HepG2 (cell line): ENCODE results near the gene ID4. TPM values are rescaled to one million over a fixed set of nuclear protein-coding genes. Genes with fewer than 3 reads are reported as not detected.

ENCODE experiments used
- CREB1 ChIP-seq, 2 experiments: fragments of 450-650 bp in 1 of 2; IDR thresholded peaks; 2 replicates each; pipeline ENCODE4 v1.6.1; 2016 to 2017; ENCODE audit warnings: control low read depth in 1 of 2, mild to moderate bottlenecking in 1 of 2, missing compliant biosample characterization in 1 of 2, missing genetic modification characterization in 1 of 2
- HES4 ChIP-seq: sonication (generic); formaldehyde crosslinking; IDR thresholded peaks from 2 replicates; pipeline ENCODE4 v1.9.0; 2021; ENCODE audit warnings: mild to moderate bottlenecking, missing genetic modification reagents, borderline replicate concordance
- HOXD1 ChIP-seq: sonication (generic); formaldehyde crosslinking; IDR thresholded peaks from 2 replicates; pipeline ENCODE4 v1.5.0; 2020; ENCODE audit warnings: missing genetic modification reagents
- IRX3 ChIP-seq: sonication (generic); formaldehyde crosslinking; IDR thresholded peaks from 2 replicates; pipeline ENCODE4 v1.8.1; 2023; ENCODE audit warnings: mild to moderate bottlenecking, low read depth, missing genetic modification reagents, borderline replicate concordance
- KDM5B ChIP-seq: sonication (generic); formaldehyde crosslinking; IDR thresholded peaks from 2 replicates; pipeline ENCODE4 v1.4.0; 2020; ENCODE audit warnings: missing genetic modification reagents, mild to moderate bottlenecking, borderline replicate concordance
- MIER3 ChIP-seq: IDR thresholded peaks from 2 replicates; pipeline ENCODE4 v1.6.1; 2016; ENCODE audit warnings: missing compliant biosample characterization, borderline replicate concordance
- MTA3 ChIP-seq: sonication (generic); formaldehyde crosslinking; IDR thresholded peaks from 2 replicates; pipeline ENCODE4 v1.4.0; 2020; ENCODE audit warnings: missing genetic modification reagents
- PAF1 ChIP-seq: IDR thresholded peaks from 2 replicates; pipeline ENCODE4 v1.6.1; 2016; ENCODE audit warnings: missing genetic modification reagents, missing compliant biosample characterization
- RBM39 ChIP-seq: fragments of 200-400 bp; formaldehyde crosslinking; IDR thresholded peaks from one replicate; pipeline ENCODE4 v1.6.1; 2018; ENCODE audit warnings: antibody characterized with exemption, mild to moderate bottlenecking, low read depth, low read length; ENCODE audit not compliant: poor library complexity, severe bottlenecking
- SOX6 ChIP-seq, 2 experiments: fragments of 450-650 bp in 1 of 2; sonication (generic) in 1 of 2; formaldehyde crosslinking in 1 of 2; IDR thresholded peaks; 2 replicates each; pipeline versions ENCODE4 v1.4.0 to v1.6.1; 2017 to 2020; ENCODE audit warnings: antibody characterized with exemption in 1 of 2, mild to moderate bottlenecking in 1 of 2, missing genetic modification reagents in 1 of 2
- TARDBP ChIP-seq: sonication (generic); formaldehyde crosslinking; IDR thresholded peaks from 2 replicates; pipeline ENCODE4 v1.8.0; 2022; ENCODE audit warnings: mild to moderate bottlenecking, missing genetic modification reagents
- TFE3 ChIP-seq: IDR thresholded peaks from 2 replicates; pipeline ENCODE4 v1.6.1; 2016
- ZBTB44 ChIP-seq: sonication (generic); formaldehyde crosslinking; IDR thresholded peaks from 2 replicates; pipeline ENCODE4 v1.4.0; 2020; ENCODE audit warnings: missing genetic modification reagents
- ZNF136 ChIP-seq: sonication (generic); formaldehyde crosslinking; IDR thresholded peaks from 2 replicates; pipeline ENCODE4 v1.8.1; 2022; ENCODE audit warnings: low read depth, mild to moderate bottlenecking, moderate library complexity, missing genetic modification reagents
- ZNF331 ChIP-seq: sonication (generic); formaldehyde crosslinking; IDR thresholded peaks from 2 replicates; pipeline ENCODE4 v1.4.0; 2020; ENCODE audit warnings: missing genetic modification reagents
- ZNF639 ChIP-seq: conservative IDR thresholded peaks from 2 replicates; pipeline ENCODE4 v1.6.1; 2018; ENCODE audit warnings: missing genetic modification reagents
- ZNF709 ChIP-seq: sonication (generic); formaldehyde crosslinking; IDR thresholded peaks from 2 replicates; pipeline ENCODE4 v1.5.0; 2020; ENCODE audit warnings: mild to moderate bottlenecking, missing genetic modification reagents
- ZNF878 ChIP-seq: sonication (generic); formaldehyde crosslinking; IDR thresholded peaks from 2 replicates; pipeline ENCODE4 v1.8.1; 2023; ENCODE audit warnings: mild to moderate bottlenecking, missing genetic modification reagents, moderate library complexity
- polyA plus RNA-seq, 8 experiments: library from polyadenylated mRNA; depleted of rRNA in 3 of 8; stranded (reverse) in 7 of 8; unstranded in 1 of 8; fragments of >200 nt; fragmentation: Illumina TruSeq in 4 of 8; extraction: Trizol in 4 of 8; gene quantifications; 2 replicates each; pipeline versions ENCODE4 v1.2.1 to v1.2.3, GENCODE V29; 2011 to 2016; ENCODE audit warnings: low read depth in 4 of 8, missing spikeins in 1 of 8, mixed read lengths in 1 of 8; ENCODE audit not compliant: insufficient read depth in 1 of 8
- total RNA-seq, 5 experiments: library from RNA; depleted of rRNA; stranded (reverse); fragments of >200 nt; fragmentation: Illumina TruSeq; extraction: Trizol; gene quantifications; 2 replicates each; pipeline ENCODE4 v1.2.3, GENCODE V29; 2016; ENCODE audit warnings: low read depth in 1 of 5
- TF ChIP-seq, protein P1 (sequence below): sonication (generic); formaldehyde crosslinking; IDR thresholded peaks from 2 replicates; pipeline ENCODE4 v1.5.0; 2020; ENCODE audit warnings: missing genetic modification reagents

The ID4 gene
- total and polyA plus RNA-seq, 2 of the 13 experiments (the other 11 are each of a cell fraction or from before 2014, with no cell fraction given) = 0.20 to 0.44 TPM

- TF ChIP-seq RBM39 = peak; percentile 49
- 0 out of 2 replicates have a peak, but pooled peaks have one; percentile 15 for TF ChIP-seq TARDBP
- no peak for TF ChIP-seq HES4 (CRISPR knock-in tag)
- TF ChIP-seq ZBTB44 (CRISPR knock-in tag) = no peak
- no peak for TF ChIP-seq SOX6 (IDR thresholded peaks at IDR 0.05)
- peak; percentile 46; the same call in 1 of the 2 replicates for TF ChIP-seq SOX6 (CRISPR knock-in tag; IDR thresholded peaks at IDR 0.05)
- TF ChIP-seq ZNF639 (CRISPR knock-in tag) = no peak; the same call in 1 of the 2 replicates
- no peak for TF ChIP-seq ZNF878 (CRISPR knock-in tag)
- 0 out of 2 replicates have a peak, but pooled peaks have one; percentile 55 for TF ChIP-seq ZNF331 (CRISPR knock-in tag)
- no peak for TF ChIP-seq CREB1 (IDR thresholded peaks at IDR 0.05)
- no peak for TF ChIP-seq CREB1 (CRISPR knock-in tag; IDR thresholded peaks at IDR 0.05)
- no peak; the same call in 1 of the 2 replicates for TF ChIP-seq KDM5B
- TF ChIP-seq ZNF136 = peak; percentile 59; the same call in 1 of the 2 replicates
- no peak for TF ChIP-seq TFE3 (CRISPR knock-in tag)
- TF ChIP-seq PAF1 (CRISPR knock-in tag) = no peak
- no peak for TF ChIP-seq IRX3
- no peak for TF ChIP-seq HOXD1 (CRISPR knock-in tag)
- no peak for TF ChIP-seq MIER3 (CRISPR knock-in tag)
- TF ChIP-seq ZNF709 (CRISPR knock-in tag) = 0 out of 2 replicates have a peak, but pooled peaks have one; percentile 45
- TF ChIP-seq, protein P1, sequence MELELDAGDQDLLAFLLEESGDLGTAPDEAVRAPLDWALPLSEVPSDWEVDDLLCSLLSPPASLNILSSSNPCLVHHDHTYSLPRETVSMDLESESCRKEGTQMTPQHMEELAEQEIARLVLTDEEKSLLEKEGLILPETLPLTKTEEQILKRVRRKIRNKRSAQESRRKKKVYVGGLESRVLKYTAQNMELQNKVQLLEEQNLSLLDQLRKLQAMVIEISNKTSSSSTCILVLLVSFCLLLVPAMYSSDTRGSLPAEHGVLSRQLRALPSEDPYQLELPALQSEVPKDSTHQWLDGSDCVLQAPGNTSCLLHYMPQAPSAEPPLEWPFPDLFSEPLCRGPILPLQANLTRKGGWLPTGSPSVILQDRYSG (CRISPR knock-in tag) = 0 out of 2 replicates have a peak, but pooled peaks have one; percentile 40
- no peak for TF ChIP-seq MTA3 (CRISPR knock-in tag)
Observed at GRCh38 chr6:19838442-19839236, 1.5 kb downstream of the ID4 start (continued).
